NCI-H774 (cell line): ENCODE measurements around the gene ABLIM1.

ENCODE experiments used
- DNase-seq: peaks from one replicate; lab custom pipeline; 2025; lab: John Stamatoyannopoulos, UW

ABLIM1 gene

GRCh38 chr10:114387784-114388183 lies 270.3 kb downstream of the ABLIM1 start:
- no peak for DNase-seq

GRCh38 chr10:114386452-114386851 lies 271.6 kb downstream of the ABLIM1 start:
- no peak for DNase-seq

DNA sequence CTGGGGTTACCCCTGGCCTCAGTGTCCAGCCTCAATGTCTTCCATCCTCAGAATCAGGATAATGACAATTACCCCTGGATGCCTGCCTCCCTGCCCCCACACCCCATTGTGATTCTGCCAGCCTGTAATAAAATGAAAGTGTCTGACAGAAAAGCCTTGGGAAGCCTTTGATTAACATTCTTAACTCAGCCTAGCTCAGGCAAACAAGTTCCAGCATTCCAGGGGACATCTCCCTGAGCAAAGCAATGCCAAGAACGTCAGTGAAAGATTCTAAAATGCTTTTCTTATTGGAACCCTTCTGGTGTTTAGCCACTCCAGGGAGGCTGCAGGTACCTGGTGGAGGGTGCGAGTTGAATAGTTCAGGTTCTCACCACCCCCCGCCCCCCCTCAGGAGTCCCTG lies 272.5 kb downstream of the ABLIM1 start:
- DNase-seq: no peak

DNA sequence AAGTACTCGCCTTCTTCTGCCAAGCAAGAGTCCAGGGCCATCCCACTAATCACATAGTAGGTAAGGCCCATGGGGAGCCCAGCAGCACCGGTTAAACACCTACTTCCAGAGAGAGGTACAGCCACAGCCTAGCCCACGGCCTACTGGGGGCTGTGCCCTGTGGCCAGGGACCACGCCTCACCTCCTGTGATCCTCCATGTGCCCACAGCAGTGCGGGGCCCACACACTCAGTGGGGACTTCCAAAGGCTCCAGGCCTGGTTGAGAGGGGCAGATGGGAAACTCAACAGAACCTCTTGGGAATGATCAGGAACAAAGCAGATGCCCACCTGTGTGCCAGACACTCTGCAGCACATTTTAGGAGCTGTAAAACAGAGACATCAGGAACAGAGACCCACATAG lies 273.5 kb downstream of the ABLIM1 start:
- no peak for DNase-seq

DNA sequence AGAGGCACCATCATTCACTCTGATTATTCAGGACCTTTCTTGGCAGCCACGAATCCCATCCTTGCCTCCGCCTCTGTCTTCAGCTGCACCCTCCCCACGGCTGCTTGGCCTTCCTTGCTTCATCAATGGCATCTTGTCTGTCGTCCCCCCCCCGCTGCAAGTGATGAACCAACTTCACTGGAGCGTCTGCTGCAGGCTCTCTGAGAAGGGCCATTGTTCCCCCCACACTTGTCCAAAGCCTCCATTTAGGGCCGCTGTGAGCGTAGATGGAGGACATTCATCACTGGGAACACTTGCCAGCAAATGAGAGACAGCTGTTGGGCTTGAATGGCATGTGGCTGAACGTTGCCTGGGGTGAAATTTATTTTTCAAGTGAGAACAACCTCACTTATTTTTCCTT lies 273.9 kb downstream of the ABLIM1 start:
- DNase-seq: no peak
